Glutamatergic neuron (in vitro differentiated cells): ENCODE measurements around the gene KIF1C. TPM values are rescaled to one million over a fixed set of nuclear protein-coding genes. Genes with fewer than 3 reads are reported as not detected.
A peak's percentile ranks its signal among the peaks of the same experiment; 100 is the strongest.

Source experiments
- DNase-seq: peaks from one replicate; pipeline ENCODE4 v3.0.0; 2022
- H3K27ac Mint-ChIP-seq: one replicate; pipeline ENCODE4 v1.8.0; 2020; ENCODE audit warnings: mild to moderate bottlenecking, mixed read lengths, inconsistent platforms; ENCODE audit not compliant: unreplicated experiment
- H3K27me3 Mint-ChIP-seq: one replicate; pipeline ENCODE4 v1.8.0; 2020; ENCODE audit warnings: mild to moderate bottlenecking, moderate library complexity, mixed read lengths, inconsistent platforms; ENCODE audit not compliant: unreplicated experiment
- H3K36me3 Mint-ChIP-seq: one replicate; pipeline ENCODE4 v1.8.0; 2020; ENCODE audit warnings: mild to moderate bottlenecking, mixed read lengths, inconsistent platforms; ENCODE audit not compliant: unreplicated experiment
- H3K4me1 Mint-ChIP-seq: one replicate; pipeline ENCODE4 v1.8.0; 2020; ENCODE audit warnings: mild to moderate bottlenecking, low read depth, mixed read lengths, inconsistent platforms; ENCODE audit not compliant: unreplicated experiment
- H3K4me3 Mint-ChIP-seq: one replicate; pipeline ENCODE4 v1.8.0; 2020; ENCODE audit warnings: mild to moderate bottlenecking, mixed read lengths, inconsistent platforms; ENCODE audit not compliant: unreplicated experiment
- H3K9me3 Mint-ChIP-seq: one replicate; pipeline ENCODE4 v1.8.0; 2020; ENCODE audit warnings: mild to moderate bottlenecking, moderate library complexity, mixed read lengths, inconsistent platforms; ENCODE audit not compliant: unreplicated experiment
- total RNA-seq: library from RNA; stranded (reverse); fragmentation: NEBNext Ultra II Directional; extraction: Animal tissue kit (Norgen Biotek cat#: 25700); gene quantifications from one replicate; pipeline ENCODE4 v1.2.1, GENCODE V29; 2021; ENCODE audit not compliant: unreplicated experiment
- TF ChIP-seq, protein P1 (sequence below): fragments of 200-600 bp; sonication (generic); IDR thresholded peaks from one replicate; pipeline ENCODE4 v1.5.0; 2021; ENCODE audit not compliant: partially characterized antibody, unreplicated experiment

KIF1C gene
- total RNA-seq, 1 donor from 2014 or later = 5.6 TPM

DNA sequence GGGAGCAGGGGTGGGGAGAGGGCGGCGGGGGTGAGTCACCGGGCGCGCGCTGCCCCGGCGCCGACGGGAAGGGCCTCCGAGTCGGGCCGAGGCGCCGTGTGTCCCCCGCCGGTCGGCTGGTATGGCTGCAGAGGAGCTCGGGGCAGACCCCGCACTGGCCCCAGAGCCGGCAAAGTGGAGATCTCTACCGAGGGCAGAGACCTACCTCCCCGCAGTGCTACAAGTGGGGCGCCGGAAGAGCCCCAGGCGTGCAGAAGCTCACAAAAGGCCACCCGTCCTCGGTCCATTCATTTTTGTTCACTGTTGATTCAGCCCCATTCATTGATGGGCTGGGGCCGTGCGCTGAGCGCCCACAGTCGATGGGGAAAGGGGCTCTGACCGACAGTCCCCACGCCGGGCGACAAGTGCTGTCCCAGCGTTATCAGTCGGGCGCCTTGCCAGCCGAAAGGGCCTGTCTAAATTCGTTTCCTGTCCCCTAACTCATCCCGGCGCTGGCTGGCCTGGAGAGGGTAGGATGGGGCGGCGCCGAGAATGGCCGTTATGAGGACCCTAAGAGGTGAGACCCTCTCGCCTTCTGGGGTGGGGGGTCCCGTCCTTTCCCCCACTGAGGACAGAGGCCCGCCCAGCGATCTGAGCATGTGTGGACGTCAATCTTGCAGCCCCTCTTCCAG lies 47.5 kb upstream of the KIF1C start:
- peak overlapping the region; percentile 94 for H3K27ac Mint-ChIP-seq
- peaks cover 5% of the 10 kb centered on the region for H3K36me3 Mint-ChIP-seq
- H3K9me3 Mint-ChIP-seq = peaks cover 17% of the 10 kb centered on the region
- DNase-seq = peak; percentile 45
- peaks cover 31% of the 10 kb centered on the region for H3K4me1 Mint-ChIP-seq
- peaks cover 7% of the 10 kb centered on the region for H3K27me3 Mint-ChIP-seq
- H3K4me3 Mint-ChIP-seq = peak overlapping the region; percentile 88
- TF ChIP-seq, protein P1, sequence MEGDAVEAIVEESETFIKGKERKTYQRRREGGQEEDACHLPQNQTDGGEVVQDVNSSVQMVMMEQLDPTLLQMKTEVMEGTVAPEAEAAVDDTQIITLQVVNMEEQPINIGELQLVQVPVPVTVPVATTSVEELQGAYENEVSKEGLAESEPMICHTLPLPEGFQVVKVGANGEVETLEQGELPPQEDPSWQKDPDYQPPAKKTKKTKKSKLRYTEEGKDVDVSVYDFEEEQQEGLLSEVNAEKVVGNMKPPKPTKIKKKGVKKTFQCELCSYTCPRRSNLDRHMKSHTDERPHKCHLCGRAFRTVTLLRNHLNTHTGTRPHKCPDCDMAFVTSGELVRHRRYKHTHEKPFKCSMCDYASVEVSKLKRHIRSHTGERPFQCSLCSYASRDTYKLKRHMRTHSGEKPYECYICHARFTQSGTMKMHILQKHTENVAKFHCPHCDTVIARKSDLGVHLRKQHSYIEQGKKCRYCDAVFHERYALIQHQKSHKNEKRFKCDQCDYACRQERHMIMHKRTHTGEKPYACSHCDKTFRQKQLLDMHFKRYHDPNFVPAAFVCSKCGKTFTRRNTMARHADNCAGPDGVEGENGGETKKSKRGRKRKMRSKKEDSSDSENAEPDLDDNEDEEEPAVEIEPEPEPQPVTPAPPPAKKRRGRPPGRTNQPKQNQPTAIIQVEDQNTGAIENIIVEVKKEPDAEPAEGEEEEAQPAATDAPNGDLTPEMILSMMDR = no peak

DNA sequence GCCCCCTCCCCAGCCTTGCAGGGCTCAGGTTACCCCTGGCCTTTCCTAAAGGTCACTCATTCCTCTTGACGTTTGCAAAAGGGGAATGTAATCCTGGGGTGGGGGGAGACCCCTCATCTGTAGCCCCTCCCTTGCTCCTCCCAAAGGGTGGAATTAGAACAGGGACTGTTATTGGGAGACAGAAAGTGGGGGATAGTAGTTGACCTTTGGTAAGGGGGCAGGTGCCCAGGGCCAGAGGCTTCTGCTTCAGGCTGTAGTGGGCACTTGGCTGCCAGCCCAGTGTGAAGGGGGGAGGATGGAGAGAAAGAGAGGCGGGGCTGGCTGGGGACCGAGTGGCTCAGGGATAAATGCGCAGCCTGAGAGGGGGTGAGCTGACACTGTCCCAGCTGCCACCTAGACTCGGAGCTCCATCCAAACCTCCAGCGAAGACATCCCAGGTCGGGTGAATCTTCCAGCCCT lies 47.0 kb upstream of the KIF1C start, which contains the start of gene ENO3:
ENO3 (plus strand) TSS at position 374 of the 459 bp plus-strand sequence. CDS start 711 bp downstream, outside the sequence.
- H3K27me3 Mint-ChIP-seq = peaks cover 7% of the 10 kb centered on the region
- peak within 1 kb of the TSS; percentile 88 for H3K4me3 Mint-ChIP-seq
- peaks cover 26% of the 10 kb centered on the region for H3K4me1 Mint-ChIP-seq
- peak; percentile 63 for DNase-seq
- peaks cover 17% of the 10 kb centered on the region for H3K9me3 Mint-ChIP-seq
- H3K27ac Mint-ChIP-seq = peak within 1 kb of the TSS; percentile 94
- TF ChIP-seq, protein P1 = no peak
- peaks cover 5% of the 10 kb centered on the region for H3K36me3 Mint-ChIP-seq

GRCh38 chr17:4951486-4951885 lies 46.3 kb upstream of the KIF1C start:
- peak overlapping the region; percentile 88 for H3K4me3 Mint-ChIP-seq
- TF ChIP-seq, protein P1 = no peak
- peaks cover 23% of the 10 kb centered on the region for H3K4me1 Mint-ChIP-seq
- DNase-seq = no peak
- peaks cover 6% of the 10 kb centered on the region for H3K27me3 Mint-ChIP-seq
- peak overlapping the region; percentile 94 for H3K27ac Mint-ChIP-seq
- peaks cover 17% of the 10 kb centered on the region for H3K9me3 Mint-ChIP-seq
- peaks cover 5% of the 10 kb centered on the region for H3K36me3 Mint-ChIP-seq

DNA sequence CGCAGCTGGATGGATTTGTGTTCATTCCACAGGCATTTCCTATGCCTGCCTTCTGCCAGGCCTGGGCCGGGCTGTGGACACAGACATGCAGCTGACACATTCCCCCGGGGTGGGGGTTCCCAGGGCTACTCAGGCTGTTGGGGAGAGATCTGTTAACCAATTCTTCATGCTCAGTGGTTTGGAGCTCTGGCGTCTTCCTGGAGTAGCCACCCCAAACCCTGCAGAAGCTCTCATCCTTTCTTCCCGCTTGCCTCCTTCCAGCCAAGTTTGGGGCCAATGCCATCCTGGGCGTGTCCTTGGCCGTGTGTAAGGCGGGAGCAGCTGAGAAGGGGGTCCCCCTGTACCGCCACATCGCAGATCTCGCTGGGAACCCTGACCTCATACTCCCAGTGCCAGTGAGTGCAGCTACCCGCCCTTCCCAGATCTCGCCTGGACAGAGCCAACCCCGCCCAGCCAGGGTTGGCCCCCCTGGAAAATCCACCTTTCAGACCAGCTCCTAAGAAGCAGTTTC lies 44.2 kb upstream of the KIF1C start:
- TF ChIP-seq, protein P1 = no peak
- DNase-seq = no peak
- Mint-ChIP-seq H3K9me3 (peaks cover 14% of the 10 kb centered on the region), H3K27me3 (peaks cover 7% of the 10 kb centered on the region), H3K36me3 (no peaks in the 10 kb centered on the region), H3K27ac (peak overlapping the region; percentile 48), H3K4me3 (peak overlapping the region; percentile 35), H3K4me1 (peaks cover 19% of the 10 kb centered on the region)

DNA sequence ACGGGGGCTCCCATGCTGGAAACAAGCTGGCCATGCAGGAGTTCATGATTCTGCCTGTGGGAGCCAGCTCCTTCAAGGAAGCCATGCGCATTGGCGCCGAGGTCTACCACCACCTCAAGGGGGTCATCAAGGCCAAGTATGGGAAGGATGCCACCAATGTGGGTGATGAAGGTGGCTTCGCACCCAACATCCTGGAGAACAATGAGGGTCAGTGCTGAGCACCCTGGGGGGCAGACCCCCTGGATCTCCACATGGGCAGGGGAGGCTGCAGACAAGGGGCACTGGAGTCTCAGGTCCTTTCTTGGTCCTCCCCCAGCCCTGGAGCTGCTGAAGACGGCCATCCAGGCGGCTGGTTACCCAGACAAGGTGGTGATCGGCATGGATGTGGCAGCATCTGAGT lies 42.7 kb upstream of the KIF1C start:
- TF ChIP-seq, protein P1 = no peak
- Mint-ChIP-seq H3K27me3 (peaks cover 5% of the 10 kb centered on the region), H3K36me3 (no peaks in the 10 kb centered on the region), H3K4me3 (no peak overlapping the region), H3K27ac (no peak overlapping the region), H3K4me1 (peaks cover 24% of the 10 kb centered on the region), H3K9me3 (peaks cover 13% of the 10 kb centered on the region)
- DNase-seq = no peak
